Peyer's patch (tissue), 4 donors: ENCODE results near the gene RHOT1.
A peak's percentile ranks its signal among the peaks of the same experiment; 100 is the strongest.

Experiments
- CTCF ChIP-seq, 6 experiments: fragments of 450-650 bp in 4 of 6; fragments of 200-600 bp in 2 of 6; sonication (generic) in 1 of 6; IDR thresholded peaks; one replicate each; pipeline ENCODE4 v1.5.1; 2017 to 2019; ENCODE audit warnings: antibody characterized with exemption in 6 of 6, mild to moderate bottlenecking in 3 of 6, moderate library complexity in 1 of 6
- POLR2A ChIP-seq, 2 donors: fragments of 450-650 bp; IDR thresholded peaks; one replicate each; pipeline ENCODE4 v1.5.1; 2017; ENCODE audit warnings: antibody characterized with exemption in 2 of 2, mild to moderate bottlenecking in 2 of 2, moderate library complexity in 2 of 2

- no peak for TF ChIP-seq CTCF (IDR thresholded peaks at IDR 0.05)
- TF ChIP-seq POLR2A (IDR thresholded peaks at IDR 0.05), result peak; percentile 73 to 80
These were observed 15.0 kb upstream of the RHOT1 start for GRCh38 chr17:32127158-32127897.
